ENCODE measurements around the gene VPS8.
"Not testable (repeated sequence)": the region's sequence is repeated elsewhere in the genome, so short reads cannot be mapped to it uniquely, and the experiment has no call there.

VPS8 gene

GRCh38 chr3:185017584-185017983 is 205.6 kb downstream of the VPS8 start:
- DNase-seq: not testable (repeated sequence)

GRCh38 chr3:185017996-185018395 is 206.0 kb downstream of the VPS8 start:
- not testable (repeated sequence) for DNase-seq

GRCh38 chr3:185021256-185021655 is 209.3 kb downstream of the VPS8 start:
- DNase-seq: no peak

- no peak for DNase-seq
These were observed 212.4 kb downstream of the VPS8 start for GRCh38 chr3:185024406-185024805.

GRCh38 chr3:185024966-185025365 is 213.0 kb downstream of the VPS8 start:
- no peak for DNase-seq

- no peak for DNase-seq
These were observed 216.2 kb downstream of the VPS8 start for GRCh38 chr3:185028121-185028520.

- no peak for DNase-seq
These were observed 217.1 kb downstream of the VPS8 start for GRCh38 chr3:185029086-185029485.

GRCh38 chr3:185030399-185030798 is 218.4 kb downstream of the VPS8 start:
- no peak for DNase-seq

- DNase-seq: no peak
These were observed 219.0 kb downstream of the VPS8 start for GRCh38 chr3:185030951-185031350.

- DNase-seq: no peak
These were observed 225.8 kb downstream of the VPS8 start for GRCh38 chr3:185037801-185038200.

GRCh38 chr3:185040425-185040824 is 228.5 kb downstream of the VPS8 start:
- DNase-seq: no peak

GRCh38 chr3:185041540-185041939 is 229.6 kb downstream of the VPS8 start:
- no peak for DNase-seq

GRCh38 chr3:185042312-185043050 is 230.5 kb downstream of the VPS8 start:
- DNase-seq: no peak

- DNase-seq: no peak
These were observed 234.2 kb downstream of the VPS8 start for GRCh38 chr3:185046164-185046515.

- no peak for DNase-seq
These were observed 234.6 kb downstream of the VPS8 start for GRCh38 chr3:185046603-185047002.

- DNase-seq: no peak
These were observed 237.7 kb downstream of the VPS8 start for GRCh38 chr3:185049710-185050109.

- no peak for DNase-seq
These were observed 239.8 kb downstream of the VPS8 start for GRCh38 chr3:185051801-185052200.

GRCh38 chr3:185052631-185053030 is 240.7 kb downstream of the VPS8 start:
- DNase-seq: no peak

GRCh38 chr3:185056908-185057307 is 244.9 kb downstream of the VPS8 start:
- DNase-seq: no peak

GRCh38 chr3:185057829-185058228 is 245.9 kb downstream of the VPS8 start:
- no peak for DNase-seq

- no peak for DNase-seq
These were observed 246.8 kb downstream of the VPS8 start for GRCh38 chr3:185058796-185059195.

GRCh38 chr3:185059766-185060165 is 247.8 kb downstream of the VPS8 start:
- DNase-seq: no peak

GRCh38 chr3:185060655-185061054 is 248.7 kb downstream of the VPS8 start:
- DNase-seq: no peak

GRCh38 chr3:185062191-185062590 is 250.2 kb downstream of the VPS8 start:
- no peak for DNase-seq

GRCh38 chr3:185063431-185063830 is 251.5 kb downstream of the VPS8 start:
- no peak for DNase-seq
